ENCODE measurements around the gene DSPP. TPM values are rescaled to one million over a fixed set of nuclear protein-coding genes. Genes with fewer than 3 reads are reported as not detected.

DSPP gene
- total RNA-seq (not detected), polyA plus RNA-seq (not detected)
- long read RNA-seq, donor 1 = 0 reads
- long read RNA-seq, donor 2 = 0 reads

DNA sequence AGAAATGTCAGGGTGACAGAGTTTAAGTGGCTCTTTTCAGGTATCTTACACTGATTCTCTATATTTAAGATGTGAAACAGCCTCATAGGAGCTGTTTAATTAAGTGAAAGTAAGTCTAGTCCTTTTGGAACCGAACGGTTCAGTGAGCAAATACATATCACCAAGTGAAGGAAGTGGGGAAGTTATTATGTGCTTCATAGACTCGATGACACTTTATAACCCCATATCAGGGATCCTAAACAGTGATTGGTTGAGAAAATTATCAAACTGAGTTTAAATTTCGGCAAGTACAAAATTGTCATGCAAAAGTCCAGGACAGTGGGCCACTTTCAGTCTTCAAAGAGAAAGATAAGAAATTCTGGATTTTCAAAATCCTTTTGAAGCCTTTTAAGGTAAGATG, at the start of gene DSPP:
Gene DSPP (plus strand): TSS at position 301 of the 400 bp plus-strand sequence. CDS start 2,380 bp downstream, outside the sequence.
- H3K36me3 ChIP-seq = no peaks in the 10 kb centered on the region
- no peaks in the 10 kb centered on the region for H3K4me1 ChIP-seq
- no peak for DNase-seq
- WGBS, 5 donors = 80 to 93% (median 88%) methylated on average over 4 of the region's 4 CpGs
- H3K9me3 ChIP-seq = no peaks in the 10 kb centered on the region
- intact Hi-C loops (cut with DNase I; ENCODE audit: low total_unique reads) = no loop called here
- H3K4me3 ChIP-seq = no peak within 1 kb of the TSS
- H3K27me3 ChIP-seq (replicated peaks in 1 of 7) = peaks cover 0 to 11% (median 0%) of the 10 kb centered on the region in 7 donors
- H3K27ac ChIP-seq = no peak within 1 kb of the TSS
- TF ChIP-seq, protein P1, sequence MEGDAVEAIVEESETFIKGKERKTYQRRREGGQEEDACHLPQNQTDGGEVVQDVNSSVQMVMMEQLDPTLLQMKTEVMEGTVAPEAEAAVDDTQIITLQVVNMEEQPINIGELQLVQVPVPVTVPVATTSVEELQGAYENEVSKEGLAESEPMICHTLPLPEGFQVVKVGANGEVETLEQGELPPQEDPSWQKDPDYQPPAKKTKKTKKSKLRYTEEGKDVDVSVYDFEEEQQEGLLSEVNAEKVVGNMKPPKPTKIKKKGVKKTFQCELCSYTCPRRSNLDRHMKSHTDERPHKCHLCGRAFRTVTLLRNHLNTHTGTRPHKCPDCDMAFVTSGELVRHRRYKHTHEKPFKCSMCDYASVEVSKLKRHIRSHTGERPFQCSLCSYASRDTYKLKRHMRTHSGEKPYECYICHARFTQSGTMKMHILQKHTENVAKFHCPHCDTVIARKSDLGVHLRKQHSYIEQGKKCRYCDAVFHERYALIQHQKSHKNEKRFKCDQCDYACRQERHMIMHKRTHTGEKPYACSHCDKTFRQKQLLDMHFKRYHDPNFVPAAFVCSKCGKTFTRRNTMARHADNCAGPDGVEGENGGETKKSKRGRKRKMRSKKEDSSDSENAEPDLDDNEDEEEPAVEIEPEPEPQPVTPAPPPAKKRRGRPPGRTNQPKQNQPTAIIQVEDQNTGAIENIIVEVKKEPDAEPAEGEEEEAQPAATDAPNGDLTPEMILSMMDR (IDR thresholded peaks at IDR 0.05 in 8 of 11, conservative IDR thresholded peaks at IDR 0.05 in 3 of 11) = no peak
- TF ChIP-seq POLR2A (IDR thresholded peaks at IDR 0.05) (no peak), POLR2AphosphoS5 (IDR thresholded peaks at IDR 0.05) (no peak)

GRCh38 chr4:87559090-87559837, 49.1 kb upstream of the DSPP start:
- no peak overlapping the region for H3K27ac ChIP-seq
- intact Hi-C loops (cut with DNase I; ENCODE audit: low total_unique reads) = no loop called here
- 17 to 39% (median 21%) methylated on average over 7 to 8 of the region's 8 CpGs for WGBS, 5 donors

GRCh38 chr4:87560802-87561201, 47.5 kb upstream of the DSPP start:
- no peaks in the 10 kb centered on the region for H3K36me3 ChIP-seq

More at GRCh38 chr4:87559090-87559837, 49.1 kb upstream of the DSPP start:
- no peak for DNase-seq
- Histone ChIP-seq H3K9me3 (no peaks in the 10 kb centered on the region), H3K4me1 (peaks cover 0 to 13% (median 0%) of the 10 kb centered on the region in 6 donors), H3K36me3 (no peaks in the 10 kb centered on the region), H3K4me3 (no peak overlapping the region), H3K27me3 (replicated peaks in 1 of 7) (no peaks in the 10 kb centered on the region)
- TF ChIP-seq POLR2A (IDR thresholded peaks at IDR 0.05) = no peak
- TF ChIP-seq POLR2AphosphoS5 (IDR thresholded peaks at IDR 0.05) = peak in 1 of 3 donors; percentile 38

GRCh38 chr4:87565746-87566145, 42.6 kb upstream of the DSPP start:
- WGBS, 5 donors = 88 to 94% (median 90%) methylated on average over 4 of the region's 4 CpGs
- TF ChIP-seq POLR2AphosphoS5 (IDR thresholded peaks at IDR 0.05) = no peak
- TF ChIP-seq POLR2A (IDR thresholded peaks at IDR 0.05) = no peak
- TF ChIP-seq, protein P1 (IDR thresholded peaks at IDR 0.05 in 8 of 11, conservative IDR thresholded peaks at IDR 0.05 in 3 of 11) = no peak
- DNase-seq = no peak
- H3K9me3 ChIP-seq = no peaks in the 10 kb centered on the region
- H3K4me1 ChIP-seq = no peaks in the 10 kb centered on the region
- intact Hi-C loops (cut with DNase I; ENCODE audit: low total_unique reads) = no loop called here
- H3K4me3 ChIP-seq = no peak overlapping the region
- H3K27ac ChIP-seq = no peak overlapping the region
- H3K36me3 ChIP-seq = no peaks in the 10 kb centered on the region
- H3K27me3 ChIP-seq (replicated peaks in 1 of 7) = no peaks in the 10 kb centered on the region

More at GRCh38 chr4:87560802-87561201, 47.5 kb upstream of the DSPP start:
- intact Hi-C loops (cut with DNase I; ENCODE audit: low total_unique reads) = no loop called here
- Histone ChIP-seq H3K9me3 (no peaks in the 10 kb centered on the region), H3K4me1 (peaks cover 0 to 13% (median 0%) of the 10 kb centered on the region in 6 donors), H3K4me3 (no peak overlapping the region), H3K27ac (no peak overlapping the region), H3K27me3 (replicated peaks in 1 of 7) (no peaks in the 10 kb centered on the region)
- TF ChIP-seq, protein P1 (IDR thresholded peaks at IDR 0.05 in 8 of 11, conservative IDR thresholded peaks at IDR 0.05 in 3 of 11) = no peak
- no peak for DNase-seq
- WGBS, 5 donors = 93 to 100% (median 96%) methylated on average over 2 of the region's 2 CpGs
